IPS-NIHi11 (cell line): Measurements from ENCODE around the gene ESR2.
"Not testable (repeated sequence)": the region's sequence is repeated elsewhere in the genome, so short reads cannot be mapped to it uniquely, and the experiment has no call there.

Source experiments
- DNase-seq: peaks from one replicate; pipeline ENCODE4 v3.0.0; 2012; ENCODE audit warnings: mixed read lengths, low spot score

Gene ESR2

DNA sequence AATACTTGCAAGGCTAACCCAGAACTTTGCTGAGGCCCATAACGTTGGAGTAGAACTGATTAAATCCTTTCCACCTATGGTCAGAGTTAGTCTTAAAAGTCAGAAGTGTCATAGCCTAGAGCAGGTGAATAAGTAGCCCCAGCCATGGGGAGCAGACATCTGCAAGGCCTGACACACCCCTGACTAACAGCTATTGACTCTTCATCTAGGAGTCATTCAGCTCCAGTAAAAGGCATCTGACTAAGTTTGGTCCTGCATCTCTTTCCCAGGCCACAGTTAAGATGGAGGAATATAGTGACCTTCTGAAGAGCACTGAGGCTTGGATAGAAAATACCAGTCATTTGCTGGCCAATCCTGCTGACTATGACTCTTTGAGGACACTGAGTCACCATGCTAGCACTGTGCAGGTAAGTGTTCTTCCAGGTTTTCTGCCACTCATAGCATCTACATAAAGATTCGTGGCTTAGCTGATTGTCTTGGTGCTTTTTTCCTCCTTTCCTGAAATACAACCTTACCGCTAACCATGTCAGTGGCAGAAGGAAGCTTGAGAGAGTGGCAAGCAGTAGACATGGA, 212.9 kb downstream of the ESR2 start:
- DNase-seq: no peak

DNA sequence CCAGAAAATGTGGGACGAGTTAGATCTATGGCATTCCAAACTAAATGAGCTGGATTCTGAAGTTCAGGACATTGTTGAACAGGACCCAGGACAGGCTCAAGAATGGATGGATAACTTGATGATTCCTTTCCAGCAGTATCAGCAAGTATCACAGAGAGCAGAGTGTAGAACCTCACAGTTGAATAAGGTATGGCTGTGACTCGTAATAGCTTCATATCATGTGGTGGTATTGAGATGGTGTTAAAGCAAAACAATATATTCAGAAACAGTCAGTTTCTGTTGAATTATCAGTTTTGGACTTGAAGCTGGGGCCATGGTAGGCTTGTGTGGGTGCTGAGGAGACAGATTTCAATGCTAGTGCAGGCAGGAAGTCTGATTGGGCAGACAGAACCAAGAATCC, 213.7 kb downstream of the ESR2 start:
- DNase-seq: no peak

DNA sequence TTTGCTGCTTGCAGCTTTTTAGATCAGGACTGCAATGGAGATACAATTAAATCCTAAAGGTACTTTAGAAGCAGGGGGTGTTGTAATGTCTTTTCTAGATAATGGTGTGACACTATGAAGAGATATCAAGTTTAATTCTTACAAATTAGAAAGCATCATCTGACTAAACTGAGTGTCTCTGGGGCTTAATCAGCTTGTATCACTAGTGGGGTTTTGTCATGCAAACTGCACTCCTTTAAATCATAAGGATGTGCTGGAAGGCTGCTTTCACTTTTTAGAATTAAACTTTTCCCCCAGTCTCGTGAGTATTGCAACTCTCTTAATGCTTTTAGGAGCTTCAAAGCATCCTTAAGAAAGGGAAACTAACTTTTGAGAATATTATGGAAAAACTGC, 218.6 kb downstream of the ESR2 start:
- no peak for DNase-seq

DNA sequence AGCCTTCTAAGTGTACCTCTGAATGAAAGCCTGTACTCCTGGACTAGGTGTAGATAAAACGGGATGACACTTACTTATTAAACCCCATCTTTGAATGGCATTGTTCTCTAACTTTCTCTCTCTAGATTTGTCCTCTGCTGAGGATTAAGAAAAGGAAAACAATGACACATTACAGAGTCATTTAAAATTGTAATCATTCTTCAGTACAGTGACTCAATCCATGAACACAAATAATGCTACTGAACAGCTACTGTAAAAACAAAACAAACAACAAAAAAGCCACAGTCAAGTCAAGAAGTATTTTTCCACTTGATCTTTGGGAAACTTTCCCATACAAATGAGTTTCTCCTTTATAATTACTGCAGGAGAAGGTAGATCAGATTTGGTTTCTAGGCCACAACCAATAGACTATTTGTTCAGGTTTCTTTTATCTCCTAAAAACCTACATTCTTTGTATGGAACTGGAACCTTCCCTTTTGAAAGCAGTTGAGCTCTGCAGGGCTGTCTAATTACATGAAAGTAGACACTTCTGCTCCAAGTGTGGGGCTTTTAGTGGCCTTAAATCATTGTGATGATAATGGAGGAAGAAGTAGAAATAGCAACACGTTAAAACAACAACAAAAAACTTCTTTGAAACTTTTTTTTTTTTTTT, 219.1 kb downstream of the ESR2 start:
- DNase-seq: no peak

DNA sequence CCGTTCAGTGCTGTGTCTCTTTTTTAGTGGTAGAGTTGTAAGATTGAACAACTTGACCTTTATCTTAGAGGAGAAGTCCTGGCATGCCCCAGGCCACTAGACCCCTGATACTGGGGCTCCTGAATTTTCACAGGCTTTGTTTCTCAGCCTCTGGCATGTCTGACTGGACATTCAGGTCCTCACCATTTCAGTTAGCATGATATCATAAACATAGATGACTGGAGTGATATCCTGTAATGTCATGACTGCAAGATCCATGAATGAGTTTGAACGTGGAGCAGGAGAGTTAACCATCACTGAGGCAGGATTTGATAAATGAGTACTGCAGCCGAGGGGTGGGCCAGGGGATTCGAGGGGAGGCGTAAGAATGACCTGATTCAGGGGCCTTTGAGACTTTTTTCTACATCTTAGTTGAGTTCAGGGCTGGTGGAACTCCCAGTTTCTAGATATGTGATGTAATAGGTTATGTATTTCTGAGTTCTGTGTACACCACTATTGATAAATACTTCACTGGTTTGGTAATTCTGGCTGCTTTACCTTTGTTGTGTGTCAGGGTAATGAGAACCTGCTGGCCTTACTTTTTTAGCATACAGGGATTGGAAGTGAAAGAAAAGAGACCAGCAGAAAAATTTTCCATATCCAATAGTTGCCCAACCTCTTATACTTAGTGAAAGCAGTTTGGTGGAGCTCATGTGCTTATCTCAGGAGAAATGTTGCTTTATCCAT, 224.4 kb downstream of the ESR2 start:
- no peak for DNase-seq

DNA sequence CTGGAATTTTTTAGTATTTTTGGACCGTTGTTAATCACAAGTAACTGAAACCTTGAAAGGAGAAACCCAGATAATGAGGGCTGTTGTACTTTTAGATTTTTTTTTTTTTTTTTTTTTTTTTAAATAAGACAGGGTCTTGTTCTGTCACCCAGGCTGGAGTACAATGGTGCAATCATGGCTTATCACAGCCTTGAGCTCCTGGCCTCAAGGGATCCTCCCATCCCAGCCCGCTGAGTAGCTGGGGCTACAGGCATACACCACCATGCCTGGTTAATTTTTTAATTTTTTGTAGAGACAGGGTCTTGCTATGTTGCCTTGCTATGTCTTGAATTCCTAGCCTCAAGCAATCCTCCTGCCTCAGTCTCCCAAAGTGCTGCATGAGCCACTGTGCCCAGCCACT, 229.7 kb downstream of the ESR2 start:
- no peak for DNase-seq

DNA sequence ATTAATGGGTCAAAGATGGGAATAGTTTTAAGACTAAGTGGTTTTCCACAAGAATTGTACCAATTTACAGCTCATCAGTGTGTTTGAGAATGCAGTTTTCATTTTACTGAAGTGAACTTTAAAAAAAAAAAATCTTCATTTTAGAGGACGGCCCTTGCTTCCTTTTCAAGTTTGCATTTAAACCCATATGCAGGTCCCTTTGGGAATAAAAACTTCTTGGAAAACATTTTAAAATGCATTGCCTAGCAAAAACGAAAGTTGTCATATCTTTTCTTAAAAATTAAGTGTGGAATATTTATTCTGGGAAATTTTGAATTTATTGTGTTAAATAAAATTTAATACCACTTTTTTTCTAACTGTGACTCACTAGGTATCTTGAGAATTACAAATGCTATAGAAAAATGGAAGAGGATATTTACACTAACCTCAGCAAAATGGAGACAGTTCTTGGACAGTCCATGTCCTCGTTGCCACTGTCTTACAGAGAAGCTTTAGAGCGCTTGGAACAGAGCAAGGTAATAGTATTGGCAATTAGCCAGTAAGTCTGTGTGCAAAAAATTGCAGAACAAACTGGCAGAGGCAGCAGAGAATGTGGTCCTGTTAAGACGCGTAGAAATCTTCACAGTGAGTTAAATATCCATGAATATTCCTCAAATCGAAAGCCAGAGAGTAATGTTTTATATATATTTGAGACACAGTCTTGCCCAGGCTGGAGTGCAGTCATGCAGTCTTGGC, 231.6 kb downstream of the ESR2 start:
- no peak for DNase-seq

DNA sequence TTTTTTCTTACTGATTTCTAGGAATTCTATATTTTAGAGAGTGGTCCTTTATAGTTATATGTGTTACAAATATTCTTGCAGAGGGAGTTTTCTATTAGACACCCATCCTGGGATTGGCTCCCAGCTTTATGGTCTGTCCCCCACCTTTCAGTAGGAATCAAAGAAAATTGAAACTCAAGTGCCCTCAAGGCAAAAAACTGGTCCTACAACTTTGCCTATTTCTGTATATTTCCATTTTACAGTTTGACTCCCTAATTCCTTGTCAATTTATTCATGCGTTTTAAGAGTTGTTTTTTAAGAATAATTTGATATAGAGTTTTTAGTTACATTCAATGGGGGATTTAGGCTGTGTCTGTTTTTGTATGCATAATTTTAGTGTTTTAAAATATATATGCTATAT, 232.5 kb downstream of the ESR2 start:
- no peak for DNase-seq

DNA sequence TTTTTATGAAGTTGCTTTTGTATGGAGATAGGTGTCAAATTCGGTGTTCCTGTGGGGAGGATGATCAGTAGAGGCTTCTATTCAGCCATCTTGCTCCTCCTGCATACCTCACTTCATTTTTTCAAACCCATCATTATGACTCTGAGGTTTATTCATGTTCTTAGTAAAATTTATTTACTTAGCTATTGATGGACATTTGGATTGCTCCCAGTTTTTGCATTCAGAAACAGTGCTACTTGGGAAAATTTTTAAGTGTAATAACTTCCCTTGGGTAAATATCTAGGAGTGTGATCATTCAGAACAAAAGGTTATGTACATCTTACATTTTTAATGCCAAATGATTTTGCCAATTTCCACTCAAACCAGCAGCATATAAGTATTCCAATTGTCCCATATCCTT, 233.1 kb downstream of the ESR2 start:
- no peak for DNase-seq

DNA sequence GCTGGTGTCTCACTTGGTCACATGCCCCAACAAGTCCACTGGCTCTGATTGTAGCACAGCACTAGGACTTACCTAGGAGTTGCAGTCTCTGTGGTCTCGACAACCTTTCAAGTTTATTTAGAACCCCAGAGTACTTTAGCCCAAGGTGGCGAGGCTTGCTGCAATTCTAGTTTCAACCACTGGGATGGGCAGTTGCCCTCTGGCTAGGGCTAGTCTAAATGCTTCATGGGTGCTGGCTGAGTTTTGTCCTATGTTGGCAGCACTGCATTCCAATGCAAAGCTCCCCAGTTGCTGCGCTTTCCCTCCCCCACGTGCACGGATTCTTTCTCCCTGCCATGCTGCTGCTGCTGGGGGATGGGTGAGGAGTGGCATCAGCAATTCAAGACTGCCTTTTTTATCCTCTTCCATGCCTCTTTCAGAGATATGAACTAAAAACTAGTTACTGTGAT, 233.5 kb downstream of the ESR2 start:
- DNase-seq: peak; percentile 77

DNA sequence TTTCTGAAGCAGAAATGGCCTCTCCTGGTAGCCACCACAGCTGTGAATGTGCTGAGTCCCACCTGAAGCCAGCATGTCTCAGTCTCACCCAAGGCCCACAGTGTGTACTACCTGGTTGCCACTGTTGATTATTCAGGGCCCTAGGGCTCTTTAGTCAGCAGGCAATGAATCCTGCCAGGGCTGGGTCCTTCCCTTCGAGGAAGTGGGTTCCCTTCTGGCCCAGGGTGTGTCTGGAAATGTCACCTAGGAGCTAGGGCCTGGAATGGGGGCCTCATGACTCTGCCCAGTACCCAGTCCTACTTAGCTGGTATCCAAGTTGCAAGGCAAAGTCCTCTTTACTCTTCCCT, 234.0 kb downstream of the ESR2 start:
- no peak for DNase-seq

DNA sequence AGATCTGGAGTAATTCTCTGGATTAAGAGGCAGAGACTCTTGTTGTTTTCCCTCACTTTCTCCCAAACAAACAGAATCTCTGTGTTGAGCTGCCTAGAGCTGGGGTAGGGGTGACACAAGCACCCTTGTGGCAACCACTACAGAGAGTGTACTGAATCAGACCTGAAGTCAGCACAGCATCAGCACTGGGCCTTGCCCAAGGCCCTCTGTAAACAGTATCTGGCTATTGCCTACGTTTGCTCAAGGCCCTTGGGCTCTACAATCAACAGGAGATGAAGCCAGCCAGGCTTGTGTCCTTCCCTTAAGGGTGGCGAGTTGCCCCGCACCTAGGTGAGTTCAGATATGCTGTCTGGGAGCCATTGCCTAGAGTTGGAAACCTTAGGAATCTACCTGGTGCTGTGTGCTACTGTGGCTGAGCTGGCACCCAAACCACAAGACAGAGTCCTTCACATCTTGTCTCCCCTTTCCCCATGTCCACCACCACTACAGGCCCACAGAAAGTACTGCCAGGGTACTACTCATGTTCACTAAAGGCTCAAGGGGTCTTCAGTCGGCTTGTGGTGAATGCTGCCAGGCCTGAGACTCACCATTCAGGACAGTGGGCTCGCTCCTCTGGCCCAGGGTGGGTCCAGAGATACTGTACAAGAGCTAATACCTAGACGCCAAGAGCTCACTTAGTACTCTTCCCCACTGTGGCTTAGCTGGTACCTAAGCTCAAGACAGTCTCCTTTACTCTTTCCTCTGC, 234.5 kb downstream of the ESR2 start:
- DNase-seq: no peak

DNA sequence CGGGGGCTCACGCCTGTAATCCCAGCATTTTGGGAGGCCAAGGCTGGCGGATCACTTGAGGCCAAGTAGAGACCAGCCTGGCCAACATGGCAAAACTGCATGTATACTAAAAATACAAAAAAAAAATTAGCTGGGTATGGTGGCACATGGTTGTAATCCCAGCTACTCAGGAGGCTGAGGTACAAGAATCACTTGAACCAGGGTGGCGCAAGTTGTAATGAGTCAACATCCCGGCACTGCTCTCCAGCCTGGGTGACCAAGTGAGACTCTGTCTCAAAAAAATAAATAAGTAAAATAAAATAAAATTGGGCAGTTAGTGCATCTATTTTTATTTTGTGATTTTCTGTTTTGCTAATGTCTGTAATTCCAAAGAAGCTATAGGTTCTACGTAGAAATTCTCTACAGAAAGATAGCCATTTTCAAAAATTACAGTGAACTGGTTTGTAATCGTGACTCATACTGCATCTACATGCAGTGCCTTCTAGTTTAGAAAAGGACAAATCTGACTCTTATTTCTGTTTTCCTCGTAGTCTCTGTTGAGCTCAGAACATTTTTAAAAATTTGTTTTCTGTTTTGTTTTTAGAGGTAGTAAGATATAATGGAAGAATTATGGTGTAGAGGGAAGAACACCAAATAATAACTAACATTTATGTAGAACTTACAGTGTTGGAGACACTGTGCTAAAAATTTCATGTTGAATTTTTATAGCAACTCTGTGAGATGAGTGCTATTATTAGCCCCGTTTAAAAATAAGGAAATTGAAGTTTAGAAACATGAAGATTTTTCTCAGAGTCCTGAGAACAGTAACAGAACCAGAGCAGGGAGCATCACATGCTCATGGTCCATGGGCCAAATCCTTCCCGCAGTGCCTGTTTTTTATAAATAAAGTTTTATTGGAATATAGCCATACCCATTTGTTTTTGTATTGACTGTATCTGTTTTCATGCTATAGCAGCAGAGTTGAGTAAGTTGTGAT, 240.2 kb downstream of the ESR2 start:
- DNase-seq: no peak

DNA sequence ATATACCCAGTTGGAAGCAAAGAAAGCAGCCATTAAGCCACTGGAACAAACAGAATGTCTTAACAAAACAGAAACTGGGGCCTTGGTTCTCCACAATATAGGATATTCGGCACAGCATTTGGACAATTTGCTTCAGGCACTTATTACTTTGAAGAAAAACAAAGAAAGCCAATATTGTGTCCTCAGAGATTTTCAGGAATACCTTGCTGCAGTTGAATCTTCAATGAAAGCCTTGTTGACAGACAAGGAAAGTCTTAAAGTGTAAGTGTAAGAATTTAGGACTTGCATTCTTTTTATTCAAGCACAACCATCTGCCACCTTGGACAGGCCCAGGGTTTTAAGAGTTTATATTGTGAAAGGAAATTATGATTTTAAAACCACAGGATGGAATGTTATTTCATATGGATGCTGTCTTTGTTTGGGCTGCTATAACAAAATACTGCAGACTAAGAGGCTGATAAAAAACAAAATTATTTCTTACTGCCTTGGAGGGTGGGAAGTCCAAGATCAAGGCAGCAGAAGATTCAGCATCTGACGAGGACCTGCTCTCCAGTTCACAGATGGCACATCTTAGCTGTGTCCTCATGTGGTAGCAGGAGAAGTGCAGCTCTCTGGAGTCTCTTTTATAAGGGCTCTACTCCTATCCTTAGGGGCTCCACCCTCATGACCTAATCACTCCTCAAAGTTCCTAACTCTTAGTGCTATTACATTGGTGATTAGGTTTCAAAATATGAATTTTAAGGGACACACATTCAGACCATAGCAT, 244.4 kb downstream of the ESR2 start:
- no peak for DNase-seq

DNA sequence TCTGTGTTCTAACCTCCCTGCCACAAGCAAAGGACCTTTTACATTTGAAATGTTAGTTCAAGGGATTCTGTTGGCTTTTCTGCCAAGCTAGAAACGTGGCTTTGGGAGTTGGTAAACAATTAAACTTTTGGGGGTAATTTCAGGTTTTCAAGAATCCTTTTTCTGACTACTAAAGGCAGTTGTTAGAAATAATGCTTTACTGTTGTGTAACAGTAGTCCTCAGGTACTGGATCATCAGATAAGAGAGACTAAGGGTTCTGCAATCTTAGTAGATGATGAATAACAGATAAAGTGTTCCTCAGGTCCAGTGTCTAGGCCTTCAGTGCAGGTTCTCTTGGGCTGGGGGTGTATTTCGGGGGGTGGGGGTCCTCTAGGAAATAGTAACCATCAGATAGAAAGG, 249.1 kb downstream of the ESR2 start:
- DNase-seq: no peak

DNA sequence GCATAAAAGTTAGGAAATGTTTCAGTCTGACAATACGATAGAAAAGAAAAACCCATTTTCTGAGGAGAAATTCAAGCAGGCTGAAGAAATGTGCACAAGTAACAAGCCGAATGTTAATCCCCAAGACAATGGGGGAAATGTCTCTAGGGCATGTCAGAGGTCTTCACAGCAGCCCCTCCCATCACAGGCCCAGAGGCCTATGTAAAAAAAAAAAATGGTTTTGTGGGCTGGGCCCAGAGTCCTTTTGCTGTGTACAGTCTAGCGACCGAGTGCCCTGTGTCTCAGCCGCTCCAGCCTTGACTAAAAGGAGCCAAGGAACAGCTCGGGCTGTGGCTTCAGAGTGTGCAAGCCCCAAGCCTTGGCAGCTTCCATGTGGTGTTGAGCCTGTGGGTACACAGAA, 250.9 kb downstream of the ESR2 start:
- DNase-seq: not testable (repeated sequence)

DNA sequence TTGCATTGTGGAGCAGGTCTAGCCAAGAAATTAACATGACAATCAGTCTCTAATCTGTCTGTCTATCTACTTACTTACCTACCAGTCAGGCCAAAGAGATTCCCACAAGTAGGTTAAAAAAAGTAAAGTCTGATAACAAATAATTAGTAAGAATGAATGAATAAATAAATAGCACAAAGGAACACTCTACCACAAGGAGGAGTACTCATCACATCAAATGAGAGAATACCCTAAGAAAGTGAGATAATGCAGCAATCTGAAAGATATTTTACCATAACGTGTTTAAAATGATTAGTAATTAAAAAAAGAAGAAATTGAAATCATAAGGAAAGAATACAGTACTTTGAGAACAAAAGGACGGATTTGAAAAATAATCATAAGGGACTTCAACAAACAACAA, 254.1 kb downstream of the ESR2 start:
- DNase-seq: no peak

DNA sequence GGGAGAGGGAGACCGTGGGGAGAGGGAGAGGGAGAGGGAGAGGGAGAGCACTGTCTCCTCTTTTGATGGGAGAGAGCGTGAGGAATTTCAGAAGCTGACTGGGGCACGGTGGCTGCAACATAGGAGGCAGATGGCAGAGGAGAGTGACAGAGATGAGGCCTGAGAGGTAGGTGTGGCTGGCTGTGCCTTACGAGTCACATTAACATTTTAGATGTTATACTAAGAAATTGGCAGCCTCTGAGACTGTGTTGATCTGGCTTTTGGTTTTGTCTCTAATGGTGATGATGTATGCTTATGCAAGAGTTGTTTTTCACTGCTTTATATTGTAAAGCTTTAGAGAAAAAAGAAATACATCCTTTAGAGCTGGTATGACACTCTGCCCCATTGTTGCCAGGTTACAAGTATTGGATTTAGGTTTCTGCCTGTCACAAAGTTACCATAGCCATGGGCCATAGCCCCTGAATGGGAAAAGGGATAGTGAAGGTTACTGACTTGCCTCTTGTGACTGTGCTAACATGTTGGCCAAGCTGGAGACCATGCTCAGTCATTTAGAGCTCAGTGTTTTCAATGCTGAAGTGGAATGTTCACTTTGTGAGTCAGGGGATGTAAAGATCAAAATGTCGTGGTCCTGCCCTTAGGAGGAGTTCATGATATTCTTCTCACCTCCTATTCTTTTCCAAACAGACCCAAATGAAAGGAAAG, 255.2 kb downstream of the ESR2 start:
- no peak for DNase-seq

DNA sequence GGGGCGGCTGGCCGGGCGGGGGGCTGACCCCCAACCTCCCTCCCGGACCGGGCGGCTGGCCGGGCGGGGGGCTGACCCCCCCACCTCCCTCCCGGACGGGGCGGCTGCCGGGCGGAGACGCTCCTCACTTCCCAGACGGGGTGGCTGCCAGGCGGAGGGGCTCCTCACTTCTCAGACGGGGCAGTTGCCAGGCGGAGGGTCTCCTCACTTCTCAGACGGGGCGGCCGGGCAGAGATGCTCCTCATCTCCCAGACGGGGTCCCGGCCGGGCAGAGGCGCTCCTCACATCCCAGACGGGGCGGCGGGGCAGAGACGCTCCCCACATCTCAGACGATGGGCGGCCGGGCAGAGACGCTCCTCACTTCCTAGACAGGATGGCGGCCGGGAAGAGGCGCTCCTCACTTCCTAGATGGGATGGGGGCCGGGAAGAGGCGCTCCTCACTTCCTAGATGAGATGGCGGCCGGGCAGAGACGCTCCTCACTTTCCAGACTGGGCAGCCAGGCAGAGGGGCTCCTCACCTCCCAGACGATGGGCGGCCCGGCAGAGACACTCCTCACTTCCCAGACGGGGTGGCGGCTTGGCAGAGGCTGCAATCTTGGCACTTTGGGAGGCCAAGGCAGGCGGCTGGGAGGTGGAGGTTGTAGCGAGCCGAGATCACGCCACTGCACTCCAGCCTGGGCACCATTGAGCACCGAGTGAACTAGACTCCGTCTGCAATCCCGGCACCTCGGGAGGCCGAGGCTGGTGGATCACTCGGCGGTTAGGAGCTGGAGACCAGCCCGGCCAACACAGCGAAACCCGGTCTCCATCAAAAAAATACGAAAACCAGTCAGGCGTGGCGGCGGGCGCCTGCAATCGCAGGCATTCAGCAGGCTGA, 256.1 kb downstream of the ESR2 start:
- DNase-seq: not testable (repeated sequence)
